ENCODE measurements around the gene SYTL3. TPM values are rescaled to one million over a fixed set of nuclear protein-coding genes. Genes with fewer than 3 reads are reported as not detected.
A peak's percentile ranks its signal among the peaks of the same experiment; 100 is the strongest.

SYTL3 gene
- total and polyA plus RNA-seq, 8 donors, result 3.1 to 14.6 (median 5.3) TPM

GRCh38 chr6:158795516-158795915 is 145.7 kb downstream of the SYTL3 start:
- Histone ChIP-seq H3K4me3 (no peak overlapping the region), H3K27me3 (no peaks in the 10 kb centered on the region), H3K9me3 (no peaks in the 10 kb centered on the region), H3K36me3 (peaks cover 0 to 13% (median 0%) of the 10 kb centered on the region in 4 donors), H3K4me1 (peaks cover 56 to 98% (median 78%) of the 10 kb centered on the region in 4 donors), H3K27ac (peak overlapping the region in 4 of 5 donors; percentile 13 to 35 (median 17))
- intact Hi-C loops (cut with DNase I; ENCODE audit: low total_unique reads), result no loop called here
- TF ChIP-seq CTCF (IDR thresholded peaks at IDR 0.05), result no peak
- no peak for TF ChIP-seq EP300 (IDR thresholded peaks at IDR 0.05)
- no peak for TF ChIP-seq POLR2A (IDR thresholded peaks at IDR 0.05)
- TF ChIP-seq POLR2AphosphoS5 (IDR thresholded peaks at IDR 0.05), result no peak
- 52 to 76% (median 63%) methylated on average over 5 of the region's 5 CpGs for WGBS, 5 donors
- DNase-seq, result peak in 1 of 2 donors; percentile 20

DNA sequence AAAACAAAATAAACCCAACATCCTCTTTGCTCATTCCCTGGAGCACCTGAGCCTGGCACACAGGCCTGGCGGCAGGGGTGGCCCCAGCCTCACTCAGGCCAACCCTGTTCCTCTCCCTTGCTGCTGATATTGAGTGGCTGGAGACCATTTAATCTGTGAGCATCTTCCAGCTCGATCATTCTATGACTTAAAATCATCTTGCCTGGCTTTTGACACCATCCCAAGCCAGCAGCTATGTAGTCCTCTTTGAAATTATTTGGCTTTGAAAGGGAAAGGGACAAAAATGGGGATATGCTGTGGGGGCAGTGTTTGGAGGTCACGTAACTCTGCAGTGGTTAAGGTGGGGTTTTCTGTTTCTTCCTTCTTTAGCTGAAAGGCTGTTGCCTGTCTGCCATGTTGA is 146.5 kb downstream of the SYTL3 start:
- intact Hi-C loops (cut with DNase I; ENCODE audit: low total_unique reads), result no loop called here
- no peak overlapping the region for H3K4me3 ChIP-seq
- WGBS, 5 donors, result 74 to 95% (median 82%) methylated on average over 3 of the region's 3 CpGs
- TF ChIP-seq POLR2AphosphoS5 (IDR thresholded peaks at IDR 0.05) (no peak), EP300 (IDR thresholded peaks at IDR 0.05) (no peak), CTCF (IDR thresholded peaks at IDR 0.05) (no peak), POLR2A (IDR thresholded peaks at IDR 0.05) (no peak)
- no peaks in the 10 kb centered on the region for H3K9me3 ChIP-seq
- peaks cover 0 to 13% (median 0%) of the 10 kb centered on the region in 4 donors for H3K36me3 ChIP-seq
- H3K27me3 ChIP-seq, result no peaks in the 10 kb centered on the region
- peaks cover 59 to 98% (median 81%) of the 10 kb centered on the region in 4 donors for H3K4me1 ChIP-seq
- peak in 1 of 2 donors; percentile 20 for DNase-seq
- H3K27ac ChIP-seq, result peak overlapping the region in 4 of 5 donors; percentile 9 to 29 (median 14)

DNA sequence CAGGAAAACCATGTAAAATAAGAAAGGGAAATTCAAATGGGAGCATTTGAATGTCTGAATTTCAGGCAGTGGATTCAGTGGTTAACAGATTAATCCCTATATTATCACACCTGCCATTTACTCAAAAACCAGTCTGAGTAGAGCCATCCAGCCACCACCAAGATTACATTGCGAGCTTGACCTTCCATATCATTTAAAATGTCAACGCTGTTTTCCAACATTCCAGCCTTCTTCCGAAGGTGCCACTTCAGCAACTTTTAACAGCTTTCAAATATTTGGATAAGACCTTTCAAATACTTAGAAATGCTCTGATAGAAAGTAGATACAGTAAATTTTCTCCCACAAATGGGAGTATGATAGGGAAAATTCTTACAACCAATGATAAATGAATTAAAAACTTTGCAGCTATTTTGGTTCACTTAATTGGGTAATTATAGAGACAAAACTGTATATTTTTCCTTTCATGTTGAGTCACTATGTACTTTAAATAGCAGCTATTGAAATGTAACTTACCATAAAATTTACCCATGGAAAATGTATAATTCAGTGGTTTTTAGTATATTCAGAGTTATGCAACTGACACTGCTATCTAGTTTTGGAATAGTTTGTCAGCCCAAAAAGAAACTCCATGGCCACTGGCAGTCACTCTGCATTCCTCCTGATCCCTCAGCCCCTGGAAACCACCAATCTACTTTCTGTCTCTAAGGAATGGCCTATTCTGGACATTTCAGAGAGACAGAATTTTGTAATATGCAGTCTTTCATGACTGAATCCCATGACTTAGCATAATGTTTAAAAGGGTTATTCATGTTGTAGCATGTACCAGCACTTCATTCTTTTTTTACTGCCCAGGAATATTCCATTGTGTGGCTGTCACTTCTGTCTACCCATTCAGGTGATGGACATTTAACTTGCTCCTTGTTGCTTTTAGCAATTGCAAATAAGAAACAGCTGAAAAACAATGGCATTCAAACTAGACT is 147.8 kb downstream of the SYTL3 start:
- H3K27me3 ChIP-seq, result no peaks in the 10 kb centered on the region
- peak overlapping the region in 4 of 5 donors; percentile 34 to 79 (median 72) for H3K27ac ChIP-seq
- 30 to 50% (median 35%) methylated on average over 3 of the region's 3 CpGs for WGBS, 5 donors
- H3K9me3 ChIP-seq, result no peaks in the 10 kb centered on the region
- peak in 1 of 2 donors; percentile 24 for DNase-seq
- TF ChIP-seq POLR2AphosphoS5 (IDR thresholded peaks at IDR 0.05) (peak in 2 of 3 donors; percentile 18 to 54), EP300 (IDR thresholded peaks at IDR 0.05) (no peak)
- peaks cover 0 to 18% (median 0%) of the 10 kb centered on the region in 4 donors for H3K36me3 ChIP-seq
- H3K4me3 ChIP-seq, result no peak overlapping the region
- peaks cover 58 to 99% (median 87%) of the 10 kb centered on the region in 4 donors for H3K4me1 ChIP-seq
- intact Hi-C loops (cut with DNase I; ENCODE audit: low total_unique reads), result no loop called here

DNA sequence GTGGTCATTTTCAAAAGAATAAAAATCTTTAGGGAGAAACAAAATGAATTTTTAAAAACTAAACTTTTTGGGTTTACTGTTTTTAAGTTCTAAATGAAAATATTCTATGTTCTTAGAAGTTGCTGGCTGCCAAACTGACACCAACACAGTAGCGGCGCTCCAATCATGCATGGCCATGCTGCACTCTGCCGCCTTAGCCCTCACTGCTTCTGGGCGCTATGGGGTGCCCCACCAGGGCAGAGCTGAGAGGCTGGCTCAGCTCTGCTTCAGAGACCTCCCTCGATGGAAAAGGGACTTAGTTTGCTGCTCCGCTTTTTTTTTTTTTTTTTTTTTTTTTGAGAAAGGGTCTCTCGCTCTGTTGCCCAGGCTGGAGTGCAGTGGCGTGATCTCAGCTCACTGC is 148.5 kb downstream of the SYTL3 start:
- H3K27me3 ChIP-seq, result no peaks in the 10 kb centered on the region
- TF ChIP-seq CTCF (IDR thresholded peaks at IDR 0.05) (no peak), POLR2A (IDR thresholded peaks at IDR 0.05) (no peak), EP300 (IDR thresholded peaks at IDR 0.05) (no peak), POLR2AphosphoS5 (IDR thresholded peaks at IDR 0.05) (no peak)
- no peaks in the 10 kb centered on the region for H3K9me3 ChIP-seq
- intact Hi-C loops (cut with DNase I; ENCODE audit: low total_unique reads), result no loop called here
- H3K4me3 ChIP-seq, result no peak overlapping the region
- 74 to 85% (median 83%) methylated on average over 8 of the region's 8 CpGs for WGBS, 5 donors
- peaks cover 0 to 18% (median 0%) of the 10 kb centered on the region in 4 donors for H3K36me3 ChIP-seq
- peaks cover 65 to 98% (median 87%) of the 10 kb centered on the region in 4 donors for H3K4me1 ChIP-seq
- peak in 1 of 2 donors; percentile 19 for DNase-seq
- peak overlapping the region; percentile 39 to 79 (median 70) for H3K27ac ChIP-seq

Data from stomach (tissue), 9 donors.